Nephron progenitor cell (in vitro differentiated cells): ENCODE data around the gene WFDC8.

ENCODE experiments used
- DNase-seq: peaks from one replicate; pipeline ENCODE4 v3.0.0; 2021
- H3K27ac Mint-ChIP-seq: 2 replicates; pipeline ENCODE4 v1.8.0; 2021; ENCODE audit warnings: mild to moderate bottlenecking, moderate library complexity, mixed read lengths
- H3K27me3 Mint-ChIP-seq: 2 replicates; pipeline ENCODE4 v1.8.0; 2021; ENCODE audit warnings: mild to moderate bottlenecking, low read depth, mixed read lengths; ENCODE audit not compliant: poor library complexity
- H3K36me3 Mint-ChIP-seq: 2 replicates; pipeline ENCODE4 v1.8.0; 2021; ENCODE audit warnings: low read depth, mixed read lengths
- H3K4me1 Mint-ChIP-seq: 2 replicates; pipeline ENCODE4 v1.8.0; 2021; ENCODE audit warnings: mixed read lengths
- H3K4me3 Mint-ChIP-seq: 2 replicates; pipeline ENCODE4 v1.8.0; 2021; ENCODE audit warnings: mild to moderate bottlenecking, moderate library complexity, mixed read lengths
- H3K9me3 Mint-ChIP-seq: 2 replicates; pipeline ENCODE4 v1.8.0; 2021; ENCODE audit warnings: mild to moderate bottlenecking, moderate library complexity, mixed read lengths
- TF ChIP-seq, protein P1 (sequence below): fragments of 200-600 bp; sonication (generic); IDR thresholded peaks from 2 replicates; pipeline ENCODE4 v1.5.0; 2021; ENCODE audit warnings: antibody characterized with exemption

The WFDC8 gene

DNA sequence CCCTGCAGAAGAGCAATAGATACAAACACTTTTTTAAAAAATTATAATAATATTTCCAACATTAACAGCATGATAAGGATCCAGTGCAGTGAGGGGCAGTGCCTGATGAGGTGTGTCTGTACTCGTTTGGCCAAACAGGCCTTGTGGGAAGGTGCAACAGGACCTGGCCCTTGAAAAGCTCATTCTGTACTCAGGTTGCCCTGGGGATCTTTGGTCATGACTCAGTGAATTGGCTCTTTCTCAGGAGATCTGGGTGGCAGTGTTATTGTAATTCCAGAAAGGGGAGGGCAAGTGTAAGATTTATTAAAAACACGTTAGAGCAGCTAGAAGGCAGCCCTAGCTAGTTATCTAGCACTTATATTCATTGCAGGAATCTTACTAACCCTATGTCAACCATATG, 60.8 kb downstream of the WFDC8 start:
- no peak for DNase-seq
- Mint-ChIP-seq H3K27ac (no peak overlapping the region), H3K9me3 (no peaks in the 10 kb centered on the region), H3K27me3 (peaks cover 36% of the 10 kb centered on the region), H3K36me3 (no peaks in the 10 kb centered on the region), H3K4me3 (no peak overlapping the region), H3K4me1 (peaks cover 4% of the 10 kb centered on the region)
- TF ChIP-seq, protein P1, sequence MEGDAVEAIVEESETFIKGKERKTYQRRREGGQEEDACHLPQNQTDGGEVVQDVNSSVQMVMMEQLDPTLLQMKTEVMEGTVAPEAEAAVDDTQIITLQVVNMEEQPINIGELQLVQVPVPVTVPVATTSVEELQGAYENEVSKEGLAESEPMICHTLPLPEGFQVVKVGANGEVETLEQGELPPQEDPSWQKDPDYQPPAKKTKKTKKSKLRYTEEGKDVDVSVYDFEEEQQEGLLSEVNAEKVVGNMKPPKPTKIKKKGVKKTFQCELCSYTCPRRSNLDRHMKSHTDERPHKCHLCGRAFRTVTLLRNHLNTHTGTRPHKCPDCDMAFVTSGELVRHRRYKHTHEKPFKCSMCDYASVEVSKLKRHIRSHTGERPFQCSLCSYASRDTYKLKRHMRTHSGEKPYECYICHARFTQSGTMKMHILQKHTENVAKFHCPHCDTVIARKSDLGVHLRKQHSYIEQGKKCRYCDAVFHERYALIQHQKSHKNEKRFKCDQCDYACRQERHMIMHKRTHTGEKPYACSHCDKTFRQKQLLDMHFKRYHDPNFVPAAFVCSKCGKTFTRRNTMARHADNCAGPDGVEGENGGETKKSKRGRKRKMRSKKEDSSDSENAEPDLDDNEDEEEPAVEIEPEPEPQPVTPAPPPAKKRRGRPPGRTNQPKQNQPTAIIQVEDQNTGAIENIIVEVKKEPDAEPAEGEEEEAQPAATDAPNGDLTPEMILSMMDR = no peak

DNA sequence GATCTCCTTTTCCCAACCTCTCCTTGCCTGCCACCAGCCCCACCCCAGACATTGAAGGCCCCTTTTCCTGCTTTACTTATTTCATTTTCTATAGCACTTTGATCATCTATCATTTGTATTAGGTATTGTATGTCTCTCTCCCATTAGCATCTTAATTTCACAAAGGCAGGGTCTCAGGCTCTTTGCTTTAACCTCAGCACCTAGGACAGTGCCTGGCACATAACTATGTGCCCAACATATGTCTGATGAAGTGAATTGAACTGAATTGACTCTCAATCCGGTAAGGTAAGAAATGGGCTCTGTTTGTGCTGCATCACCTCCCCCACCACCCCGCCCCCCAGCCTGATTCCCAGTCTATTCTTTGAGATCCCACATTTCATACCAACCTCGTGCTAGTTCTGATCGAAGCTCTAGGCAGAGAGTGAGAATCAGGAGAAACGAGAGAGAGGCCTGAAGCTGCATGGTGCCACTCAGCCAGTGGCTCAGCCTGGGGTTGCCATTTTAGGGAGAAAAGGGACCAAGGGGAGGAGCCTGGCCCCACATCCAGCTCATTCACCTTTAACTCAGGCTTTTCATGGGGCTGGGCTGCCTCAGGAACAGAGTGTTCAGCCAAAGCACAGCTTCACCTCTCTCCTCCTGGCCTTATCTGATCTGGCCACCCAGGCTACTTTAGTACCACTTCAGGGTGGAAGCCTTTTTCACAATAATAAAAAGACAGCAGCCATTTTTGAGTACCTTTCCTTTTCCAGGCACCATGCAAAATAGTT, 63.8 kb downstream of the WFDC8 start, which contains the start of gene SPINT3:
SPINT3 (minus strand) TSS at position 476 of the 767 bp plus-strand sequence; CDS start at position 462, 14 bp downstream.
- Mint-ChIP-seq H3K27me3 (peaks cover 19% of the 10 kb centered on the region), H3K36me3 (no peaks in the 10 kb centered on the region), H3K9me3 (no peaks in the 10 kb centered on the region), H3K27ac (no peak within 1 kb of the TSS), H3K4me3 (no peak within 1 kb of the TSS), H3K4me1 (peaks cover 13% of the 10 kb centered on the region)
- TF ChIP-seq, protein P1 = no peak
- no peak for DNase-seq

DNA sequence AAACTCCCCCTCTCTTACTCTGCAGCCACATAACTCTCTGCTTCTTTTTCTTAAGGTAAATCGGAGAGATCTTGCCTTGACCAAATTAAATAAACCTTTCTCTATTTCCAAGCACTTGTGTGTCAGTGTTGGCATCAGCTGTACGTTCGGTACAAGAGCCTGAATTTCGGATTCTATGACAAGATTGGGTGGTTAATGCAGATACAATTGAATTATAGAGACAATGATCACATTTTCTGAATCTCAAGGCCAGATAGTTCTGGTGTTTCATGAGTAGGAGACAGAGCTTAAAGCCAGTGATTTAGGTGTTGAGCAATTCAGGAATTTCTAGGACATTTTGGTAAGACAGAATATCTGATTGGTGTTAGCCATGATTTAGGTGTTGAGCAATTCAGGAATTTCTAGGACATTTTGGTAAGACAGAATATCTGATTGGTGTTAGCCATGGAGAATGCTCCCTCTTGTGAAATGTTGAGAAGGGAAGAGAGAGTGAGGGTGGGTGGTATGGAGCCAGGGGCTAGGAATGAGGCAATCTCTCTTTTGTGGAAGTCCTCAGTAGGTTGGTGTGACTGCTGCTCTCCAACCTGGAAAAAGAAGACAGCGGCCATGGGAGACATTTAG, 68.7 kb downstream of the WFDC8 start:
- Mint-ChIP-seq H3K27me3 (peaks cover 20% of the 10 kb centered on the region), H3K27ac (no peak overlapping the region), H3K36me3 (no peaks in the 10 kb centered on the region), H3K4me1 (peaks cover 22% of the 10 kb centered on the region), H3K9me3 (no peaks in the 10 kb centered on the region), H3K4me3 (no peak overlapping the region)
- no peak for DNase-seq
- TF ChIP-seq, protein P1 = no peak

DNA sequence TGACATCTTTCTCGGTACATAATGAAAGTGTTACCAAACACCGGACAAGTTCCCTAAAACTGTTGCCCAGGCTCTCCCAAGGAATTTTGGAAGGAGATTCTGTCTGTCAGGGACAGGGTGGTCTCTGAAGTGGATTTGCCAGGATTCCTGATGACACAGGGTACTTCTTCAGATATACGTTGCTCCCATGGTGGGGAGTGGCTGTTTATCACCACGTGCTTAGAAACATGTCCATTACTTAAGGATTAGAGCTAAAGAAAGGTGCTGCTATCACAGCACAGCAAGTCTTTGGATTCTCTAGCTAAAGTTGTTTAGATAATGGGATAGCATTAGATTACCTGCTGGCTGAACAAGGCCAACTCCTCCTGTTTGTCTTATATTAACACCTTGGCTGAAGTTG, 70.0 kb downstream of the WFDC8 start:
- no peak overlapping the region for H3K4me3 Mint-ChIP-seq
- peaks cover 22% of the 10 kb centered on the region for H3K4me1 Mint-ChIP-seq
- H3K36me3 Mint-ChIP-seq = no peaks in the 10 kb centered on the region
- peaks cover 19% of the 10 kb centered on the region for H3K27me3 Mint-ChIP-seq
- TF ChIP-seq, protein P1 = no peak
- no peak overlapping the region for H3K27ac Mint-ChIP-seq
- no peak for DNase-seq
- H3K9me3 Mint-ChIP-seq = no peaks in the 10 kb centered on the region

DNA sequence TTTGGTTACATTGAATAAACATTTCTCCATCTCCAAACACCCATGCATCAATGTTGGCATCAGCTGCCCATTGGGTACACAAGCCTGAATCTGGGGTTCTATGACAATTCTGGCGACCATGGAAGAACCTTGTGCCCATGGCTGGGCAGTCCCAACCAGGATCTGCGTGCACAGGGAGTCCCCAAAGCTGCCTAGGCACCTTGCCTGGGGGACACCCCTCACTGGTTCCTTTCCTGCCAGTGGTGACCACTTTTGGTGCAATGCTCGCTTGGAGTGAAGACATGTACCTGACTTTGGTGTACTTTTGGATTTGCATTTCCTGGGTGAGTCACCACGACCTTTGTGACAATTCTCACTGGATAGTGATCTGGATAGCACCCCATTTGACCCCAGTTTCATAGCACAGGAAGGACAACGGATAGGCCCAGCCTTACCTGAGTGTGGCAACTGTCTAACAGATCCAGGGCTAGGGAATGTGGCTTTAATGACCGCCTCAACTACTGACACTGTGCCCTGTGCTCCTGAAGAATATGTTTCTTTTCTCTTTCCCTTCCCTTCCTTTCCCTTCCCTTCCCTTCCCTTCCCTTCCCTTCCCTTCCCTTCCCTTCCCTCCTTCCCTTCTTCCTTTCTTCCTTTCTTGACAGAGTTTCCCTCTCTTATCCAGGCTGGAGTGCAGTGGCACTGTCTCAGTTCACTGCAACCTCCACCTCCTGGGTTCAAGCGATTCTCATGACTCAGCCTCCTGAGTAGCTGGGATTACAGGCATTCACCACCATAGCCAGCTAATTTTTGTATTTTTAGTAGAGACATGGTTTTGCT, 70.8 kb downstream of the WFDC8 start:
- peaks cover 14% of the 10 kb centered on the region for H3K27me3 Mint-ChIP-seq

More for the DNA sequence above, 70.8 kb downstream of the WFDC8 start:
- Mint-ChIP-seq H3K9me3 (no peaks in the 10 kb centered on the region), H3K4me1 (peaks cover 22% of the 10 kb centered on the region), H3K36me3 (no peaks in the 10 kb centered on the region), H3K27ac (no peak overlapping the region), H3K4me3 (no peak overlapping the region)
- no peak for DNase-seq
- TF ChIP-seq, protein P1 = no peak
